K562 (cell line): Measurements from ENCODE around the gene CLSTN1. TPM values are rescaled to one million over a fixed set of nuclear protein-coding genes. Genes with fewer than 3 reads are reported as not detected.
A peak's percentile ranks its signal among the peaks of the same experiment; 100 is the strongest.

Experiments
- BCL6 ChIP-seq: fragments of 250-450 bp; sonication (Bioruptor Pico); IDR thresholded peaks from 2 replicates; pipeline ENCODE4 v1.4.0; 2020
- ETV5 ChIP-seq: sonication (generic); formaldehyde crosslinking; IDR thresholded peaks from 2 replicates; pipeline ENCODE4 v1.4.0; 2020; ENCODE audit warnings: low read depth, mild to moderate bottlenecking, missing genetic modification reagents
- FOXA1 ChIP-seq: fragments of 450-650 bp; IDR thresholded peaks from 2 replicates; pipeline ENCODE4 v1.6.1; 2016; ENCODE audit warnings: mild to moderate bottlenecking, borderline replicate concordance
- FOXJ3 ChIP-seq: sonication (generic); formaldehyde crosslinking; IDR thresholded peaks from 2 replicates; pipeline ENCODE4 v1.4.0; 2020; ENCODE audit warnings: mild to moderate bottlenecking, missing genetic modification reagents
- HDAC2 ChIP-seq: fragments of 450-650 bp; IDR thresholded peaks from 2 replicates; pipeline ENCODE4 v1.6.1; 2016; ENCODE audit warnings: mild to moderate bottlenecking
- KDM1A ChIP-seq, 2 experiments: fragments of 450-650 bp; IDR thresholded peaks; 2 replicates each; pipeline ENCODE4 v1.6.1; 2016; ENCODE audit warnings: mild to moderate bottlenecking in 2 of 2
- MEIS2 ChIP-seq: fragments of 450-650 bp; IDR thresholded peaks from 2 replicates; pipeline ENCODE4 v1.6.1; 2014; ENCODE audit warnings: mild to moderate bottlenecking; ENCODE audit not compliant: partially characterized antibody
- NFXL1 ChIP-seq: fragments of 450-650 bp; formaldehyde crosslinking; IDR thresholded peaks from 2 replicates; pipeline ENCODE4 v1.4.0; 2021; ENCODE audit warnings: mild to moderate bottlenecking
- PURB ChIP-seq: sonication (generic); formaldehyde crosslinking; IDR thresholded peaks from 2 replicates; pipeline ENCODE4 v1.9.0; 2021; ENCODE audit warnings: low read depth, mild to moderate bottlenecking, missing genetic modification reagents
- SMAD2 ChIP-seq: fragments of 150-350 bp; IDR thresholded peaks from 2 replicates; pipeline ENCODE4 v1.6.1; 2014; ENCODE audit warnings: low read depth, mild to moderate bottlenecking, low read length
- TEAD2 ChIP-seq: fragments of 450-650 bp; IDR thresholded peaks from 2 replicates; pipeline ENCODE4 v1.6.1; 2016; ENCODE audit warnings: missing genetic modification characterization, control low read depth, missing compliant biosample characterization
- ZNF121 ChIP-seq: sonication (generic); formaldehyde crosslinking; conservative IDR thresholded peaks from 2 replicates; pipeline ENCODE4 v1.8.0; 2022; ENCODE audit warnings: missing genetic modification reagents
- ZNF23 ChIP-seq: fragments of 250-450 bp; sonication (Bioruptor Pico); IDR thresholded peaks from 2 replicates; pipeline ENCODE4 v1.4.0; 2020; ENCODE audit warnings: mild to moderate bottlenecking
- ZNF354B ChIP-seq: fragments of 250-450 bp; sonication (Bioruptor Pico); IDR thresholded peaks from 2 replicates; pipeline ENCODE4 v1.4.0; 2020
- polyA plus RNA-seq, 8 experiments: library from polyadenylated mRNA; depleted of rRNA in 4 of 8; stranded (reverse) in 5 of 8; unstranded in 3 of 8; fragments of >200 nt; fragmentation: Nextera tagmentation in 2 of 8; fragmentation: Illumina TruSeq in 1 of 8; extraction: Ambion mirVana in 2 of 8; extraction: Trizol in 1 of 8; gene quantifications; 2 replicates each; pipeline versions ENCODE4 v1.2.1 to v1.2.3, GENCODE V29; 2011 to 2014; ENCODE audit warnings: inconsistent platforms in 1 of 8, missing spikeins in 1 of 8
- total RNA-seq, 7 experiments: library from RNA; depleted of rRNA in 6 of 7; stranded (reverse); fragments of >200 nt in 6 of 7; fragmentation: Illumina TruSeq in 2 of 7; extraction: Trizol in 2 of 7; gene quantifications; 2 replicates each; pipeline versions ENCODE4 v1.2.1 to v1.2.3, GENCODE V29; 2011 to 2021; ENCODE audit warnings: low replicate concordance in 1 of 7
- TF ChIP-seq, protein P1 (sequence below): sonication (generic); formaldehyde crosslinking; IDR thresholded peaks from 2 replicates; pipeline ENCODE4 v1.9.0; 2022; ENCODE audit warnings: mild to moderate bottlenecking, missing genetic modification reagents
- TF ChIP-seq, protein P2 (sequence below), 2 experiments: fragments of 450-650 bp in 1 of 2; sonication (generic) in 1 of 2; formaldehyde crosslinking in 1 of 2; IDR thresholded peaks; 2 replicates each; pipeline versions ENCODE4 v1.7.1 to v1.9.0; 2016 to 2022; ENCODE audit warnings: inconsistent platforms in 1 of 2, mild to moderate bottlenecking in 1 of 2, missing genetic modification reagents in 1 of 2
- TF ChIP-seq, protein P3 (sequence below): fragments of 250-450 bp; sonication (Bioruptor Pico); IDR thresholded peaks from 2 replicates; pipeline ENCODE4 v1.6.1; 2021; ENCODE audit warnings: mild to moderate bottlenecking
- TF ChIP-seq, protein P4 (sequence below): conservative IDR thresholded peaks from 2 replicates; pipeline ENCODE4 v1.6.1; 2011; ENCODE audit warnings: low read depth, mild to moderate bottlenecking, low read length; ENCODE audit not compliant: control insufficient read depth

Gene CLSTN1
- total and polyA plus RNA-seq, 9 of the 15 experiments (the other 6 are each of a cell fraction or from before 2014, with no cell fraction given) = 1.1 to 32.5 (median 13.3) TPM

DNA sequence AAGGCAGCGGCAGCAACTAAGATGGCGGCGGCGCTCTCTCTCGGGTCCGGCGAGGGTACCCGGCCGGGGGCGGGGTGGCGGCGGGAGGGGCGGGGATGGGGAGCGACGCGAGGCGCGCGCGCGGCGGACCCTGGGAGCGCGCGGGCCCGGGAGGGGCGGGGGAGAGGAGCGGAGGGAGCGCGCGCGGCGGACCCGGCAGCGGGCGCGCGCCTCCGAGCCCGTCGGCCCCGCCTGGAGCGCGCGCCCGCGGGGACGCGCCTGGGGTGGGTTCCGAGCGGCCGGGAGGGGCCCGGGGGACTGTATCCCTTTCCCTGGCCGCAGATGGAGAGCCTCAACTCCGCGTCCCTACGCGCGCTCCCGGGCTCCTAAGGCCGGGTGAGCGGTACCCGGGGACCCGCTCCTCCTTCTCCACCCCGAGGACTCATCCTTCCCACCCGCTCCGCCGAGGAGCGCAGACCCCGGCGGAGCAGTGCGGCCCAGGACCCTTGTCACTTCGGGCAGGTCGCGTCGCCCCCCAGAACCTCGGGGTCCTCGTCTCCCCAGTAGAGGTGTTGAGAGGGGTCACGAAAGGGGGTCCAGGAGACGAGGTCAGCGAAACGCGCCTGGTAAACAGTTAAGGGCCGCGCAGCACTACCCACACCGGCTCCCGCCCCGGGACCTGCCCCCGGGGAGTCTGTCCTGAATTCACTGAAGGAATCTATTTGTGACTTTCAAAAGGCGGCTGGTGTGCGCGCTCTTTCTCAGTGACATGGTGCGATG is at the start of gene CLSTN1 (continued):
- TF ChIP-seq, protein P1, sequence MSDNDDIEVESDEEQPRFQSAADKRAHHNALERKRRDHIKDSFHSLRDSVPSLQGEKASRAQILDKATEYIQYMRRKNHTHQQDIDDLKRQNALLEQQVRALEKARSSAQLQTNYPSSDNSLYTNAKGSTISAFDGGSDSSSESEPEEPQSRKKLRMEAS (CRISPR knock-in tag) = no peak
- TF ChIP-seq, protein P2, sequence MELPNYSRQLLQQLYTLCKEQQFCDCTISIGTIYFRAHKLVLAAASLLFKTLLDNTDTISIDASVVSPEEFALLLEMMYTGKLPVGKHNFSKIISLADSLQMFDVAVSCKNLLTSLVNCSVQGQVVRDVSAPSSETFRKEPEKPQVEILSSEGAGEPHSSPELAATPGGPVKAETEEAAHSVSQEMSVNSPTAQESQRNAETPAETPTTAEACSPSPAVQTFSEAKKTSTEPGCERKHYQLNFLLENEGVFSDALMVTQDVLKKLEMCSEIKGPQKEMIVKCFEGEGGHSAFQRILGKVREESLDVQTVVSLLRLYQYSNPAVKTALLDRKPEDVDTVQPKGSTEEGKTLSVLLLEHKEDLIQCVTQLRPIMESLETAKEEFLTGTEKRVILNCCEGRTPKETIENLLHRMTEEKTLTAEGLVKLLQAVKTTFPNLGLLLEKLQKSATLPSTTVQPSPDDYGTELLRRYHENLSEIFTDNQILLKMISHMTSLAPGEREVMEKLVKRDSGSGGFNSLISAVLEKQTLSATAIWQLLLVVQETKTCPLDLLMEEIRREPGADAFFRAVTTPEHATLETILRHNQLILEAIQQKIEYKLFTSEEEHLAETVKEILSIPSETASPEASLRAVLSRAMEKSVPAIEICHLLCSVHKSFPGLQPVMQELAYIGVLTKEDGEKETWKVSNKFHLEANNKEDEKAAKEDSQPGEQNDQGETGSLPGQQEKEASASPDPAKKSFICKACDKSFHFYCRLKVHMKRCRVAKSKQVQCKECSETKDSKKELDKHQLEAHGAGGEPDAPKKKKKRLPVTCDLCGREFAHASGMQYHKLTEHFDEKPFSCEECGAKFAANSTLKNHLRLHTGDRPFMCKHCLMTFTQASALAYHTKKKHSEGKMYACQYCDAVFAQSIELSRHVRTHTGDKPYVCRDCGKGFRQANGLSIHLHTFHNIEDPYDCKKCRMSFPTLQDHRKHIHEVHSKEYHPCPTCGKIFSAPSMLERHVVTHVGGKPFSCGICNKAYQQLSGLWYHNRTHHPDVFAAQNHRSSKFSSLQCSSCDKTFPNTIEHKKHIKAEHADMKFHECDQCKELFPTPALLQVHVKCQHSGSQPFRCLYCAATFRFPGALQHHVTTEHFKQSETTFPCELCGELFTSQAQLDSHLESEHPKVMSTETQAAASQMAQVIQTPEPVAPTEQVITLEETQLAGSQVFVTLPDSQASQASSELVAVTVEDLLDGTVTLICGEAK (IDR thresholded peaks at IDR 0.05) = no peak
- TF ChIP-seq, protein P2 (CRISPR knock-in tag; IDR thresholded peaks at IDR 0.05) = no peak
- TF ChIP-seq MEIS2 (no peak), ZNF23 (CRISPR knock-in tag) (no peak), KDM1A (IDR thresholded peaks at IDR 0.05) (no peak), ETV5 (CRISPR knock-in tag) (no peak), FOXJ3 (CRISPR knock-in tag) (no peak), NFXL1 (no peak), FOXA1 (no peak), BCL6 (CRISPR knock-in tag) (no peak), PURB (CRISPR knock-in tag) (no peak), TEAD2 (tag) (no peak), SMAD2 (no peak), ZNF354B (CRISPR knock-in tag) (no peak), HDAC2 (peak; percentile 41; the same call in 1 of the 2 replicates), ZNF121 (CRISPR knock-in tag) (no peak)
- TF ChIP-seq, protein P3, sequence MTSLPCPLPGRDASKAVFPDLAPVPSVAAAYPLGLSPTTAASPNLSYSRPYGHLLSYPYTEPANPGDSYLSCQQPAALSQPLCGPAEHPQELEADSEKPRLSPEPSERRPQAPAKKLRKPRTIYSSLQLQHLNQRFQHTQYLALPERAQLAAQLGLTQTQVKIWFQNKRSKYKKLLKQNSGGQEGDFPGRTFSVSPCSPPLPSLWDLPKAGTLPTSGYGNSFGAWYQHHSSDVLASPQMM (CRISPR knock-in tag) = no peak
- TF ChIP-seq, protein P4, sequence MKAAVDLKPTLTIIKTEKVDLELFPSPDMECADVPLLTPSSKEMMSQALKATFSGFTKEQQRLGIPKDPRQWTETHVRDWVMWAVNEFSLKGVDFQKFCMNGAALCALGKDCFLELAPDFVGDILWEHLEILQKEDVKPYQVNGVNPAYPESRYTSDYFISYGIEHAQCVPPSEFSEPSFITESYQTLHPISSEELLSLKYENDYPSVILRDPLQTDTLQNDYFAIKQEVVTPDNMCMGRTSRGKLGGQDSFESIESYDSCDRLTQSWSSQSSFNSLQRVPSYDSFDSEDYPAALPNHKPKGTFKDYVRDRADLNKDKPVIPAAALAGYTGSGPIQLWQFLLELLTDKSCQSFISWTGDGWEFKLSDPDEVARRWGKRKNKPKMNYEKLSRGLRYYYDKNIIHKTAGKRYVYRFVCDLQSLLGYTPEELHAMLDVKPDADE = peak; percentile 77
